Smooth muscle cell (in vitro differentiated cells): Measurements from ENCODE around the gene SLC4A2. TPM values are rescaled to one million over a fixed set of nuclear protein-coding genes. Genes with fewer than 3 reads are reported as not detected.

Experiments
- DNase-seq: peaks from one replicate; lab custom pipeline; 2025; ENCODE audit not compliant: unreplicated experiment; lab: John Stamatoyannopoulos, UW
- H2AFZ ChIP-seq: fragments of 200-600 bp; sonication (generic); 2 replicates; pipeline ENCODE4 v1.6.0; 2016; ENCODE audit warnings: antibody characterized with exemption, low read depth, mild to moderate bottlenecking
- H3F3A ChIP-seq: fragments of 200-600 bp; sonication (generic); 2 replicates; pipeline ENCODE4 v1.6.0; 2017; ENCODE audit warnings: antibody characterized with exemption, low read depth
- H3K27ac ChIP-seq: fragments of 200-600 bp; sonication (generic); 2 replicates; pipeline ENCODE4 v1.5.1; 2016; ENCODE audit warnings: low read depth, mild to moderate bottlenecking
- H3K27me3 ChIP-seq: fragments of 200-600 bp; sonication (generic); 2 replicates; pipeline ENCODE4 v1.6.1; 2016; ENCODE audit warnings: low read depth, mild to moderate bottlenecking
- H3K36me3 ChIP-seq: fragments of 200-600 bp; sonication (generic); 2 replicates; pipeline ENCODE4 v1.5.1; 2016; ENCODE audit warnings: low read depth
- H3K4me1 ChIP-seq: fragments of 200-600 bp; sonication (generic); 2 replicates; pipeline ENCODE4 v1.5.1; 2016; ENCODE audit warnings: low read depth
- H3K4me2 ChIP-seq: fragments of 200-600 bp; sonication (generic); 2 replicates; pipeline ENCODE4 v1.6.0; 2016; ENCODE audit warnings: mild to moderate bottlenecking
- H3K4me3 ChIP-seq: fragments of 200-600 bp; sonication (generic); 2 replicates; pipeline ENCODE4 v1.5.1; 2016; ENCODE audit warnings: mild to moderate bottlenecking
- H3K79me2 ChIP-seq: fragments of 200-600 bp; sonication (generic); 2 replicates; pipeline ENCODE4 v1.6.0; 2016; ENCODE audit warnings: low read depth, mild to moderate bottlenecking
- H3K9ac ChIP-seq: fragments of 200-600 bp; sonication (generic); 2 replicates; pipeline ENCODE4 v1.6.0; 2016; ENCODE audit warnings: low read depth
- H3K9me3 ChIP-seq: fragments of 200-600 bp; sonication (generic); replicated peaks from 2 replicates; pipeline ENCODE4 v1.5.1; 2016; ENCODE audit warnings: low read depth
- H4K20me1 ChIP-seq: fragments of 200-600 bp; sonication (generic); 2 replicates; pipeline ENCODE4 v1.6.0; 2016; ENCODE audit warnings: low read depth
- CTCF ChIP-seq: fragments of 200-600 bp; sonication (generic); IDR thresholded peaks from 2 replicates; pipeline ENCODE4 v1.5.1; 2017; ENCODE audit warnings: borderline replicate concordance, mild to moderate bottlenecking, antibody characterized with exemption; ENCODE audit not compliant: insufficient read depth, poor library complexity, severe bottlenecking
- WGBS: methylation state at CpG from one replicate; pipeline ENCODE4 v1.1.7; 2016; ENCODE audit warnings: low lambda C conversion rate; 5-methylcytosine and 5-hydroxymethylcytosine counted together
- polyA plus RNA-seq: library from polyadenylated mRNA; unstranded; fragments of >200 nt; fragmentation: Nextera tagmentation; extraction: Ambion mirVana; gene quantifications from 2 replicates; pipeline ENCODE4 v1.2.1, GENCODE V29; 2016
- total RNA-seq: library from RNA; depleted of rRNA; stranded (reverse); fragments of >200 nt; gene quantifications from 2 replicates; pipeline ENCODE4 v1.2.3, GENCODE V29; 2014

SLC4A2 gene
- total and polyA plus RNA-seq, 2 experiments from 2014 or later: 89.3 to 96.4 TPM

- Histone ChIP-seq H3K4me1 (peaks cover 19% of the 10 kb centered on the region), H3K4me3 (no peak overlapping the region), H3K27me3 (no peaks in the 10 kb centered on the region), H3K9ac (no peak overlapping the region), H2AFZ (no peak overlapping the region), H3K9me3 (no peaks in the 10 kb centered on the region), H3K4me2 (no peak overlapping the region), H4K20me1 (no peaks in the 10 kb centered on the region), H3K27ac (no peak overlapping the region), H3K79me2 (no peaks in the 10 kb centered on the region), H3K36me3 (no peaks in the 10 kb centered on the region), H3F3A (no peaks in the 10 kb centered on the region)
- 94% methylated on average over 6 of the region's 8 CpGs for WGBS
- TF ChIP-seq CTCF: no peak
- no peak for DNase-seq
Observed at GRCh38 chr7:151016505-151016904, 42.9 kb upstream of the SLC4A2 start.

GRCh38 chr7:151016942-151017341 lies 42.4 kb upstream of the SLC4A2 start:
- no peak for DNase-seq
- H3K79me2 ChIP-seq: no peaks in the 10 kb centered on the region
- H4K20me1 ChIP-seq: no peaks in the 10 kb centered on the region
- H3K9me3 ChIP-seq: no peaks in the 10 kb centered on the region
- H3F3A ChIP-seq: no peaks in the 10 kb centered on the region
- H3K27me3 ChIP-seq: no peaks in the 10 kb centered on the region
- H3K27ac ChIP-seq: no peak overlapping the region
- 90% methylated on average over 15 of the region's 15 CpGs for WGBS
- no peak overlapping the region for H3K4me3 ChIP-seq
- H3K9ac ChIP-seq: no peak overlapping the region
- TF ChIP-seq CTCF: no peak
- peaks cover 19% of the 10 kb centered on the region for H3K4me1 ChIP-seq
- no peak overlapping the region for H3K4me2 ChIP-seq
- no peaks in the 10 kb centered on the region for H3K36me3 ChIP-seq
- no peak overlapping the region for H2AFZ ChIP-seq

- Histone ChIP-seq H3K4me2 (peak overlapping the region; percentile 87), H3K9ac (no peak overlapping the region), H3K4me1 (peaks cover 19% of the 10 kb centered on the region), H3K27me3 (no peaks in the 10 kb centered on the region), H2AFZ (peak overlapping the region; percentile 73), H3K36me3 (no peaks in the 10 kb centered on the region), H4K20me1 (no peaks in the 10 kb centered on the region), H3K27ac (no peak overlapping the region), H3K79me2 (no peaks in the 10 kb centered on the region), H3K9me3 (no peaks in the 10 kb centered on the region), H3K4me3 (peak overlapping the region; percentile 45), H3F3A (no peaks in the 10 kb centered on the region)
- no peak for TF ChIP-seq CTCF
- 83% methylated on average over 13 of the region's 13 CpGs for WGBS
- no peak for DNase-seq
Observed at GRCh38 chr7:151017370-151017952, 41.9 kb upstream of the SLC4A2 start.

- H3K9ac ChIP-seq: no peak overlapping the region
- 14% methylated on average over 33 of the region's 34 CpGs for WGBS
- H2AFZ ChIP-seq: peak overlapping the region; percentile 73
- peaks cover 19% of the 10 kb centered on the region for H3K4me1 ChIP-seq
- peak overlapping the region; percentile 87 for H3K4me2 ChIP-seq
- peak; percentile 91 for TF ChIP-seq CTCF
- no peaks in the 10 kb centered on the region for H3K36me3 ChIP-seq
- H3K27me3 ChIP-seq: no peaks in the 10 kb centered on the region
- no peaks in the 10 kb centered on the region for H4K20me1 ChIP-seq
- H3K9me3 ChIP-seq: no peaks in the 10 kb centered on the region
- no peaks in the 10 kb centered on the region for H3F3A ChIP-seq
- peak overlapping the region; percentile 45 for H3K4me3 ChIP-seq
- H3K79me2 ChIP-seq: no peaks in the 10 kb centered on the region
- H3K27ac ChIP-seq: no peak overlapping the region
- peak; percentile 36 for DNase-seq
Observed at GRCh38 chr7:151017953-151018420, 41.4 kb upstream of the SLC4A2 start.
